ENCODE measurements around the gene CSTF1.

GRCh38 chr20:56427797-56428196 lies 35.4 kb downstream of the CSTF1 start:
- TF ChIP-seq CTCF (IDR thresholded peaks at IDR 0.05) (no peak), POLR2A (IDR thresholded peaks at IDR 0.05) (no peak)

Data from adrenal gland (tissue), 5 donors.